Gastroesophageal sphincter (tissue), 3 donors: ENCODE measurements around the gene PHF12.

ENCODE experiments used
- POLR2A ChIP-seq, 2 donors: fragments of 450-650 bp; IDR thresholded peaks; one replicate each; pipeline ENCODE4 v1.6.1; 2017; ENCODE audit warnings: antibody characterized with exemption in 2 of 2, mild to moderate bottlenecking in 2 of 2, moderate library complexity in 1 of 2
- POLR2AphosphoS5 ChIP-seq: sonication (generic); formaldehyde crosslinking; IDR thresholded peaks from one replicate; pipeline ENCODE4 v1.6.1; 2017; ENCODE audit warnings: antibody characterized with exemption
- TF ChIP-seq, protein P1 (sequence below), 4 experiments: fragments of 200-600 bp in 2 of 4; fragments of 450-650 bp in 2 of 4; sonication (generic) in 1 of 4; IDR thresholded peaks; one replicate each; pipeline ENCODE4 v1.5.1; 2017 to 2019; ENCODE audit warnings: antibody characterized with exemption in 4 of 4, mild to moderate bottlenecking in 2 of 4, moderate library complexity in 2 of 4

DNA sequence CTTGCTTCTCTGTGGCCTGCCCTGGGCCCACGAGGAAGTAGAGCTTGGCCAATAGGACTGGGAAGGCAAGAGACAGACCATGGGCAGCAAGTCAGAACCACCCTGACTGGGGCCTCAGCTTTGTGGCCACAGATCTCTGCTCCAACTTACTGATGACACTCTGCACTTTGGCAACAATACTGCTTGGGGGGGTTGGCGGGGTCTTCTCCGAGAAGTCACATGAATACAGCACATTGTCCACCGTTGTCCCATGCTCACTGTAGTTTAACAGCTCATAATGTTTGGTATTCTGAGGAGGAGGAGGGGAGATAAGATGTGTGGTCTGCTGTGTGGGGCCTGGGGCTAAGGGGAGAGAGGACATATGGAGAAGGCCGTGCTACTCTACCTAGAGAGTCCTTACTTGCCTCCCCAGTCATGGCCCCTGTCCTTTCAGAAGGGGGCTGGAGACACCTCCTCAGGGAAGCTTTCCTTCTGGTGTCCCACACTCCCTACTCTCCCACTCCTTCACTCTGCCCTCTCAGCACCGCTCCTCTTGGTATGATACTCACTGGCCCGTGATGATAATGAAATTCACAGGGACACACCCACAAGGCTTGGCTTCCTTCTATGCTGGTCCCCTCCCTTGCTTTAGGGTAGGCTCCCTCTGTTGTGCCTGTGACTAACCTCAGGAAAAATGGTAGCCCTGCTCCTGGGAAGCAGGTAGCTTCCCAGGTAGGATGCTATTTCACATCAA, 44.4 kb downstream of the PHF12 start:
- TF ChIP-seq, protein P1, sequence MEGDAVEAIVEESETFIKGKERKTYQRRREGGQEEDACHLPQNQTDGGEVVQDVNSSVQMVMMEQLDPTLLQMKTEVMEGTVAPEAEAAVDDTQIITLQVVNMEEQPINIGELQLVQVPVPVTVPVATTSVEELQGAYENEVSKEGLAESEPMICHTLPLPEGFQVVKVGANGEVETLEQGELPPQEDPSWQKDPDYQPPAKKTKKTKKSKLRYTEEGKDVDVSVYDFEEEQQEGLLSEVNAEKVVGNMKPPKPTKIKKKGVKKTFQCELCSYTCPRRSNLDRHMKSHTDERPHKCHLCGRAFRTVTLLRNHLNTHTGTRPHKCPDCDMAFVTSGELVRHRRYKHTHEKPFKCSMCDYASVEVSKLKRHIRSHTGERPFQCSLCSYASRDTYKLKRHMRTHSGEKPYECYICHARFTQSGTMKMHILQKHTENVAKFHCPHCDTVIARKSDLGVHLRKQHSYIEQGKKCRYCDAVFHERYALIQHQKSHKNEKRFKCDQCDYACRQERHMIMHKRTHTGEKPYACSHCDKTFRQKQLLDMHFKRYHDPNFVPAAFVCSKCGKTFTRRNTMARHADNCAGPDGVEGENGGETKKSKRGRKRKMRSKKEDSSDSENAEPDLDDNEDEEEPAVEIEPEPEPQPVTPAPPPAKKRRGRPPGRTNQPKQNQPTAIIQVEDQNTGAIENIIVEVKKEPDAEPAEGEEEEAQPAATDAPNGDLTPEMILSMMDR (IDR thresholded peaks at IDR 0.05) = no peak
- TF ChIP-seq POLR2A (IDR thresholded peaks at IDR 0.05) = no peak
- TF ChIP-seq POLR2AphosphoS5 = no peak
